Neural cell (in vitro differentiated cells): Measurements from ENCODE around the gene PHACTR3. TPM values are rescaled to one million over a fixed set of nuclear protein-coding genes. Genes with fewer than 3 reads are reported as not detected.

ENCODE experiments used
- H2AFZ ChIP-seq: fragments of 200-600, 300-800 bp; sonication (generic), shearing (Covaris generic); 2 replicates; pipeline ENCODE4 v1.6.0; 2014; ENCODE audit warnings: low read depth, mild to moderate bottlenecking, antibody characterized with exemption, low read length, moderate library complexity
- H3F3A ChIP-seq: fragments of 200-600 bp; shearing (Covaris generic); 2 replicates; pipeline ENCODE4 v1.6.1; 2016; ENCODE audit warnings: mild to moderate bottlenecking, moderate library complexity, mixed read lengths, antibody characterized with exemption, low read length; ENCODE audit not compliant: insufficient read depth, poor library complexity, severe bottlenecking
- H3K27ac ChIP-seq: fragments of 200-600, 300-800 bp; sonication (generic), shearing (Covaris generic); 2 replicates; pipeline ENCODE4 v1.5.1; 2014; ENCODE audit warnings: mild to moderate bottlenecking, low read length, moderate library complexity
- H3K27me3 ChIP-seq: fragments of 300-800, 200-600 bp; sonication (generic), shearing (Covaris generic); 2 replicates; pipeline ENCODE4 v1.6.0; 2014; ENCODE audit warnings: mild to moderate bottlenecking, low read depth, low read length, moderate library complexity; ENCODE audit not compliant: insufficient read depth
- H3K36me3 ChIP-seq: fragments of 300-800, 200-600 bp; sonication (generic), shearing (Covaris generic); 2 replicates; pipeline ENCODE4 v1.5.1; 2014; ENCODE audit warnings: mild to moderate bottlenecking, antibody characterized with exemption, low read length, moderate library complexity; ENCODE audit not compliant: insufficient read depth
- H3K4me2 ChIP-seq: fragments of 300-800, 200-600 bp; sonication (generic), shearing (Covaris generic); 2 replicates; pipeline ENCODE4 v1.6.0; 2014; ENCODE audit warnings: mild to moderate bottlenecking, low read length
- H3K4me3 ChIP-seq: fragments of 300-800, 200-600 bp; sonication (generic), shearing (Covaris generic); 2 replicates; pipeline ENCODE4 v1.5.1; 2014; ENCODE audit warnings: mild to moderate bottlenecking, low read length, moderate library complexity
- H3K79me2 ChIP-seq: fragments of 200-600 bp; shearing (Covaris generic); replicated peaks from 2 replicates; pipeline ENCODE4 v1.6.0; 2014; ENCODE audit warnings: mild to moderate bottlenecking, low read length, moderate library complexity; ENCODE audit not compliant: insufficient read depth
- H3K9ac ChIP-seq: fragments of 300-800, 200-600 bp; sonication (generic), shearing (Covaris generic); 2 replicates; pipeline ENCODE4 v1.6.1; 2016; ENCODE audit warnings: mild to moderate bottlenecking, low read length, mixed read lengths
- H3K9me2 ChIP-seq: fragments of 200-600 bp; shearing (Covaris generic); 2 replicates; pipeline ENCODE4 v1.6.1; 2016; ENCODE audit warnings: mild to moderate bottlenecking, low read length, mixed read lengths; ENCODE audit not compliant: insufficient read depth
- H3K9me3 ChIP-seq: fragments of 200-600, 300-800 bp; sonication (generic), shearing (Covaris generic); 2 replicates; pipeline ENCODE4 v1.6.1; 2016; ENCODE audit warnings: mild to moderate bottlenecking, mixed run types, low read length, moderate library complexity, mixed read lengths
- H4K20me1 ChIP-seq: fragments of 200-600 bp; shearing (Covaris generic); 2 replicates; pipeline ENCODE4 v1.6.1; 2016; ENCODE audit warnings: mild to moderate bottlenecking, mixed run types; ENCODE audit not compliant: insufficient read depth
- EP300 ChIP-seq: fragments of 450-650 bp; conservative IDR thresholded peaks from 2 replicates; pipeline ENCODE4 v1.6.1; 2014; ENCODE audit warnings: antibody characterized with exemption, mild to moderate bottlenecking, moderate library complexity; ENCODE audit not compliant: poor library complexity, severe bottlenecking
- EZH2 ChIP-seq: fragments of 200-600, 300-800 bp; shearing (Covaris generic), sonication (generic); IDR thresholded peaks from 2 replicates; pipeline ENCODE4 v1.6.1; 2014; ENCODE audit warnings: antibody characterized with exemption, low read length, borderline replicate concordance, mild to moderate bottlenecking; ENCODE audit not compliant: insufficient read depth, poor library complexity, severe bottlenecking
- MXI1 ChIP-seq: fragments of 450-650 bp; conservative IDR thresholded peaks from 2 replicates; pipeline ENCODE4 v1.6.1; 2014; ENCODE audit warnings: antibody characterized with exemption, mild to moderate bottlenecking; ENCODE audit not compliant: poor library complexity, severe bottlenecking
- POLR2AphosphoS5 ChIP-seq: IDR thresholded peaks from 2 replicates; pipeline ENCODE4 v1.6.1; 2012
- RAD21 ChIP-seq: fragments of 450-650 bp; conservative IDR thresholded peaks from 2 replicates; pipeline ENCODE4 v1.6.1; 2014; ENCODE audit warnings: antibody characterized with exemption, mild to moderate bottlenecking, moderate library complexity
- SMC3 ChIP-seq: fragments of 450-650 bp; conservative IDR thresholded peaks from 2 replicates; pipeline ENCODE4 v1.6.1; 2014; ENCODE audit warnings: antibody characterized with exemption, mild to moderate bottlenecking, moderate library complexity; ENCODE audit not compliant: poor library complexity
- TAF1 ChIP-seq: IDR thresholded peaks from 2 replicates; pipeline ENCODE4 v1.6.1; 2012; ENCODE audit warnings: low read depth
- polyA plus RNA-seq: library from polyadenylated mRNA; depleted of rRNA; stranded (reverse); fragments of >200 nt; gene quantifications from 2 replicates; pipeline ENCODE4 v1.2.3, GENCODE V29; 2014
- TF ChIP-seq, protein P1 (sequence below): fragments of 450-650 bp; IDR thresholded peaks from 2 replicates; pipeline ENCODE4 v1.5.1; 2014; ENCODE audit warnings: antibody characterized with exemption, mild to moderate bottlenecking, moderate library complexity; ENCODE audit not compliant: poor library complexity, severe bottlenecking
- TF ChIP-seq, protein P2 (sequence below): IDR thresholded peaks from 2 replicates; pipeline ENCODE4 v1.6.1; 2012; ENCODE audit warnings: borderline replicate concordance

PHACTR3 gene
- polyA plus RNA-seq, 1 donor from 2014 or later, result 1.3 TPM

DNA sequence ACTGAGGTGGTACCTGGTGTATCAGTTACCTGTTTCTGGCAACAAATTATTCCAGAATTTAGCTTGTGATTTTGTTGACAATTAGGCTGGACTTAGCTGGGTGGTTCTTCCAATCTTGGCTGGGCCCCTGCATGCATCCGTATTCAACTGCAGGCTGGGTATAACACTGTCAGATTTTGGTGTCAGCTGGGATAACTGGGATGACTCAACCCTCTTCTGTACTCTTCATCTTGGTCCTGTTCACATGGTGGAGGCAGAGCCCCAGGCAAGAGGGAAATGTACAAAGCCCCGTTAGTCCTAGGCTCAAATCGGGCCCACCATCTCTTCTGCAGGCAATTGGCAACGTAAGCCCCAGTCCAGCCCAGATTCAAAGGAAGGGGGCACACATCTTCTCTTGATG, 89.2 kb downstream of the PHACTR3 start:
- H3K9ac ChIP-seq, result no peak overlapping the region
- H3K27ac ChIP-seq, result no peak overlapping the region
- H3K79me2 ChIP-seq, result no peaks in the 10 kb centered on the region
- no peaks in the 10 kb centered on the region for H3K36me3 ChIP-seq
- H3K4me3 ChIP-seq, result no peak overlapping the region
- no peak for TF ChIP-seq RAD21
- TF ChIP-seq, protein P1, sequence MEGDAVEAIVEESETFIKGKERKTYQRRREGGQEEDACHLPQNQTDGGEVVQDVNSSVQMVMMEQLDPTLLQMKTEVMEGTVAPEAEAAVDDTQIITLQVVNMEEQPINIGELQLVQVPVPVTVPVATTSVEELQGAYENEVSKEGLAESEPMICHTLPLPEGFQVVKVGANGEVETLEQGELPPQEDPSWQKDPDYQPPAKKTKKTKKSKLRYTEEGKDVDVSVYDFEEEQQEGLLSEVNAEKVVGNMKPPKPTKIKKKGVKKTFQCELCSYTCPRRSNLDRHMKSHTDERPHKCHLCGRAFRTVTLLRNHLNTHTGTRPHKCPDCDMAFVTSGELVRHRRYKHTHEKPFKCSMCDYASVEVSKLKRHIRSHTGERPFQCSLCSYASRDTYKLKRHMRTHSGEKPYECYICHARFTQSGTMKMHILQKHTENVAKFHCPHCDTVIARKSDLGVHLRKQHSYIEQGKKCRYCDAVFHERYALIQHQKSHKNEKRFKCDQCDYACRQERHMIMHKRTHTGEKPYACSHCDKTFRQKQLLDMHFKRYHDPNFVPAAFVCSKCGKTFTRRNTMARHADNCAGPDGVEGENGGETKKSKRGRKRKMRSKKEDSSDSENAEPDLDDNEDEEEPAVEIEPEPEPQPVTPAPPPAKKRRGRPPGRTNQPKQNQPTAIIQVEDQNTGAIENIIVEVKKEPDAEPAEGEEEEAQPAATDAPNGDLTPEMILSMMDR, result no peak
- no peak for TF ChIP-seq POLR2AphosphoS5
- no peak overlapping the region for H2AFZ ChIP-seq
- H3F3A ChIP-seq, result no peaks in the 10 kb centered on the region
- H3K9me2 ChIP-seq, result no peaks in the 10 kb centered on the region
- H3K9me3 ChIP-seq, result peaks cover 3% of the 10 kb centered on the region
- H3K4me2 ChIP-seq, result no peak overlapping the region
- no peaks in the 10 kb centered on the region for H4K20me1 ChIP-seq
- H3K27me3 ChIP-seq, result no peaks in the 10 kb centered on the region

DNA sequence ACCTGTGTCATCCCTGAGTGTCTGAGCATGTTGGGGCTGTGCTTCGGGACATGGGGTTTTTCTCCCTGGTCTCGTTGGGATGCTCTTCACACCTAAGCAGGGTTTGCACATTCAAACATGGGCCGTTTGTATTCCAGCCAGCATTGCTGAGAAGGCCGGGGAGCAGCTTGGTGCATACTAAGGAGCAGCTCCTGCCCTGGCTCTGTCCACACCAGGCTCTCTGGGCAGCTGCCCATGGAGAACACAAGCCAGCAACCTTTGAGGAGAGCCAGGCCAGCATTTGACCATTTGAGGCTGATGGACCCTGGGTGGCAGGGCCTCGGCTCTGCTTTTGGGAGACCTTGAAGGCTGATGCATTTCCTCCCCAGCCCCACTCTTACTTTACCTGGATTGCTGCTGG, 92.1 kb downstream of the PHACTR3 start:
- Histone ChIP-seq H3K27me3 (no peaks in the 10 kb centered on the region), H3K9me3 (no peaks in the 10 kb centered on the region)

More for the DNA sequence above, 92.1 kb downstream of the PHACTR3 start:
- Histone ChIP-seq H3K27ac (no peak overlapping the region), H3K4me2 (no peak overlapping the region), H3F3A (no peaks in the 10 kb centered on the region), H3K36me3 (no peaks in the 10 kb centered on the region), H4K20me1 (no peaks in the 10 kb centered on the region), H3K9ac (no peak overlapping the region), H3K79me2 (no peaks in the 10 kb centered on the region), H3K9me2 (no peaks in the 10 kb centered on the region), H2AFZ (no peak overlapping the region), H3K4me3 (no peak overlapping the region)
- no peak for TF ChIP-seq EP300
- TF ChIP-seq, protein P1, result no peak
- TF ChIP-seq MXI1, result no peak
- no peak for TF ChIP-seq TAF1
- TF ChIP-seq POLR2AphosphoS5, result no peak
- TF ChIP-seq, protein P2, sequence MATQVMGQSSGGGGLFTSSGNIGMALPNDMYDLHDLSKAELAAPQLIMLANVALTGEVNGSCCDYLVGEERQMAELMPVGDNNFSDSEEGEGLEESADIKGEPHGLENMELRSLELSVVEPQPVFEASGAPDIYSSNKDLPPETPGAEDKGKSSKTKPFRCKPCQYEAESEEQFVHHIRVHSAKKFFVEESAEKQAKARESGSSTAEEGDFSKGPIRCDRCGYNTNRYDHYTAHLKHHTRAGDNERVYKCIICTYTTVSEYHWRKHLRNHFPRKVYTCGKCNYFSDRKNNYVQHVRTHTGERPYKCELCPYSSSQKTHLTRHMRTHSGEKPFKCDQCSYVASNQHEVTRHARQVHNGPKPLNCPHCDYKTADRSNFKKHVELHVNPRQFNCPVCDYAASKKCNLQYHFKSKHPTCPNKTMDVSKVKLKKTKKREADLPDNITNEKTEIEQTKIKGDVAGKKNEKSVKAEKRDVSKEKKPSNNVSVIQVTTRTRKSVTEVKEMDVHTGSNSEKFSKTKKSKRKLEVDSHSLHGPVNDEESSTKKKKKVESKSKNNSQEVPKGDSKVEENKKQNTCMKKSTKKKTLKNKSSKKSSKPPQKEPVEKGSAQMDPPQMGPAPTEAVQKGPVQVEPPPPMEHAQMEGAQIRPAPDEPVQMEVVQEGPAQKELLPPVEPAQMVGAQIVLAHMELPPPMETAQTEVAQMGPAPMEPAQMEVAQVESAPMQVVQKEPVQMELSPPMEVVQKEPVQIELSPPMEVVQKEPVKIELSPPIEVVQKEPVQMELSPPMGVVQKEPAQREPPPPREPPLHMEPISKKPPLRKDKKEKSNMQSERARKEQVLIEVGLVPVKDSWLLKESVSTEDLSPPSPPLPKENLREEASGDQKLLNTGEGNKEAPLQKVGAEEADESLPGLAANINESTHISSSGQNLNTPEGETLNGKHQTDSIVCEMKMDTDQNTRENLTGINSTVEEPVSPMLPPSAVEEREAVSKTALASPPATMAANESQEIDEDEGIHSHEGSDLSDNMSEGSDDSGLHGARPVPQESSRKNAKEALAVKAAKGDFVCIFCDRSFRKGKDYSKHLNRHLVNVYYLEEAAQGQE, result no peak
- no peak for TF ChIP-seq RAD21
- no peak for TF ChIP-seq SMC3
- TF ChIP-seq EZH2, result no peak
